ENCODE measurements around the gene NR5A2. TPM values are rescaled to one million over a fixed set of nuclear protein-coding genes. Genes with fewer than 3 reads are reported as not detected.

Gene NR5A2
- total RNA-seq, 4 donors from 2014 or later: 3.8 to 9.0 (median 4.5) TPM

DNA sequence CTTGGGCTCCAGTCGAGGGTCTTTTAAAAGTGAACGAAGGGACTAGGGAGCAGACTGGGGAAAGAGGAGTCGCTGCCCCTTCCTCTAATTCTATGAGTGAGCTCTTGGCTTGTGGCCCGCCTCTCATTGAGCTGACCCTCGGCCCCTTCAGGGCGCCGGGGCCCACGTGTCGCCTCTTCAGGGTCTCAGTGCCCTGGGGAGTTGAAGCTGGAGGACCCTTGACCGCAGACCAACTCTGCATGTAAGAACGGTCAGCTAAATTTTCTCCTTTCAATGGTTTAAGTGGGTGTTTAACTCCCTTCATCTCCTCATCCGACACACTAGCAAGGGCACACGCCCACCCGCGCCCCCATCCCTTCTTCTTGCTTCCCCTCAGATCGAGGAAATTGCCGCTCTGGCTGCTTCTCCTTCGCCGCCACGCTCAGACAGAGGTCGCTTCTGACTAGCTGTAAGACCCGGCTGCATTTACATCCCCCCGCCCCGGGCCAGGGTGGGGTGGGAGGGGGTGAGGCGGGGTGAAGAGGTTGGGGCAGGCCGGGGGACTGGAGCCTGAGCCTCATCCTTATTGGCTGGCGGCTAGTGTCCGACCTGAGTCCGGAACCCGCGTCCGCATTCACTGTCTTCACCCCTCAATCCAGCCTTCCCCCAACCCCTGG, 10.9 kb downstream of the NR5A2 start:
- Histone ChIP-seq H3K4me3 (peak overlapping the region; percentile 13 to 45 (median 36)), H3K4me1 (peaks cover 0 to 82% (median 30%) of the 10 kb centered on the region in 4 donors), H3K27me3 (peaks cover 4 to 100% of the 10 kb centered on the region in 2 donors), H3K36me3 (no peaks in the 10 kb centered on the region), H3K9me3 (no peaks in the 10 kb centered on the region), H3K27ac (peak overlapping the region in 2 of 4 donors; percentile 56 to 68)
- 18% methylated on average over 32 of the region's 32 CpGs for WGBS, 2 donors
- TF ChIP-seq POLR2A (IDR thresholded peaks at IDR 0.05): no peak
- TF ChIP-seq, protein P1, sequence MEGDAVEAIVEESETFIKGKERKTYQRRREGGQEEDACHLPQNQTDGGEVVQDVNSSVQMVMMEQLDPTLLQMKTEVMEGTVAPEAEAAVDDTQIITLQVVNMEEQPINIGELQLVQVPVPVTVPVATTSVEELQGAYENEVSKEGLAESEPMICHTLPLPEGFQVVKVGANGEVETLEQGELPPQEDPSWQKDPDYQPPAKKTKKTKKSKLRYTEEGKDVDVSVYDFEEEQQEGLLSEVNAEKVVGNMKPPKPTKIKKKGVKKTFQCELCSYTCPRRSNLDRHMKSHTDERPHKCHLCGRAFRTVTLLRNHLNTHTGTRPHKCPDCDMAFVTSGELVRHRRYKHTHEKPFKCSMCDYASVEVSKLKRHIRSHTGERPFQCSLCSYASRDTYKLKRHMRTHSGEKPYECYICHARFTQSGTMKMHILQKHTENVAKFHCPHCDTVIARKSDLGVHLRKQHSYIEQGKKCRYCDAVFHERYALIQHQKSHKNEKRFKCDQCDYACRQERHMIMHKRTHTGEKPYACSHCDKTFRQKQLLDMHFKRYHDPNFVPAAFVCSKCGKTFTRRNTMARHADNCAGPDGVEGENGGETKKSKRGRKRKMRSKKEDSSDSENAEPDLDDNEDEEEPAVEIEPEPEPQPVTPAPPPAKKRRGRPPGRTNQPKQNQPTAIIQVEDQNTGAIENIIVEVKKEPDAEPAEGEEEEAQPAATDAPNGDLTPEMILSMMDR (IDR thresholded peaks at IDR 0.05): no peak
- no peak for TF ChIP-seq EP300 (IDR thresholded peaks at IDR 0.05)
- DNase-seq (ENCODE audit: low spot score in 2 of 2): no peak

DNA sequence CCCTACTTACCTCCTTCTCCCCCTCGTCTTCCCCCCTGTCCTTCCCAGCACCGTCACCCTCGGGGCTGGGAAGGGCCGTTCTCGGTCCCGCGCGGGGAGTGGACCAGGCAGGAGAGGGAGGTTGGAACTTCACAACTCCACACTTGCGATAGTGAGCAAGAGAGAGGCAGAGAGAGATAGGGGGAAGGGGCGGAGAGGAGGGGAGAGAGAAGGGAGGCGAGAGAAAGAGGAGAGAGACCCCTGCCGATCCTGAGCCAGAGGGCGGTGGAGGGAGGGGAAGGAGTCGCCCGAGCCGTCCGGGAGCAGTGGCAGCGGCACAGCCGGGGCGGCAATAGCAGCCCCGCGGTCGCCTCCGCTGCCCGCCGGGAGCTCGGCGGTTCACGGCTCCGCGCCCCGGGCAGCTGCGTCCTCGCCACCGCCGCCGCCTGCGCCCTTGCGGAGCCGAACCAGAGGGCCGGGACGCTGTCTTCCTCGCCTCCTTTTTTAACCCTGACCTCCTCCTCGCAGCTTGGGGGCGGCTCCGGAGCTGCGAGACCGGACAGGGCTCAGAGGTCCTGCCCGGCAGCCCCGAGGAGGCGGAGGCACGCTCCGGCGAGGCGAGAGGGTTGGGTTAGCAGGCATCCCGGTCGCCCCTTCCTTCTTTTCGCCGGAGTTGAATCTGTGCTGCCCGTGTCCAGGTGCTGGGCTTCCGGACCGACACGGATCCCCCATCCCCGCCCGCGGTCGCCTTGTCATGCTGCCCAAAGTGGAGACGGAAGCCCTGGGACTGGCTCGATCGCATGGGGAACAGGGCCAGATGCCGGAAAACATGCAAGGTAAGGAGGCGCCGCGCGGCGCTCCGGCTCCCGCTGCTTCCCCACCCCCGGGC, 11.7 kb downstream of the NR5A2 start:
- Histone ChIP-seq H3K27ac (peak overlapping the region in 2 of 4 donors; percentile 56 to 68), H3K27me3 (peaks cover 4 to 100% of the 10 kb centered on the region in 2 donors), H3K4me3 (peak overlapping the region; percentile 35 to 45 (median 38)), H3K4me1 (peaks cover 0 to 77% (median 30%) of the 10 kb centered on the region in 4 donors), H3K9me3 (no peaks in the 10 kb centered on the region), H3K36me3 (no peaks in the 10 kb centered on the region)
- DNase-seq (ENCODE audit: low spot score in 2 of 2): no peak
- WGBS, 2 donors: 0 to 1% methylated on average over 45 to 58 of the region's 79 CpGs
- TF ChIP-seq EP300 (IDR thresholded peaks at IDR 0.05) (no peak), POLR2A (IDR thresholded peaks at IDR 0.05) (no peak)
- TF ChIP-seq, protein P1 (IDR thresholded peaks at IDR 0.05): no peak

DNA sequence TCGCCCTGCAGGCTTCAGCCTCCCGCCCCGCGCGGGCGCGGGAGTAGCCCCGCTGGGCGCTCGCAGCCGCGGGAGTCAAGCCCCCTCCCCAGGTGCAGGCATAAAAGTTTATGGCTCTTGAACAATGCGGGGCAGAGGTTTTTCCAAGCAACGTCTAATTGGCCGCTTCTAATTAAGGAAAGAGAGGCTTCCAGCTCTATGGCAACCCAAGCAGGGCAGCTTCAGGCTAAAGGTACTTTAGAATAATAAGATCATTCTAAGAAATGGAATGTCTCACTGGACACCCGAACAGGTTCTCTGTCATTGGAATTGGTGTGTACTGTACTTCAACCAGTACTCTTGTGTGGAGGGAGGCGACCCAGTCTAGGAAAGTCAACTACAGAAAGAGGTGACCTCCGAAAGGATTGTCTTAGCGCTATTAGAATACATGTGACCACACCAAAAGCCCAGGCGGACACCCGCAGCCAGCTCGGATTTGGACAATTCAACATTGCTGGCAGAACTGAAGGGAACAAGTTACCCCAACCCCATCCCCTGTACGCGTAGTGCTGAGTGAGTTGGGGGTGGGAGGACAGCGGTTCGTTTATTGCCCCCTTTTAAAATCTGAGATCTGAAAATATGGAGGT, 12.5 kb downstream of the NR5A2 start:
- Histone ChIP-seq H3K4me1 (peaks cover 0 to 70% (median 28%) of the 10 kb centered on the region in 4 donors), H3K27me3 (peaks cover 4 to 100% of the 10 kb centered on the region in 2 donors), H3K27ac (peak overlapping the region in 2 of 4 donors; percentile 56 to 68), H3K9me3 (no peaks in the 10 kb centered on the region), H3K4me3 (peak overlapping the region; percentile 35 to 45 (median 38)), H3K36me3 (no peaks in the 10 kb centered on the region)
- 4 to 7% methylated on average over 14 to 23 of the region's 26 CpGs for WGBS, 2 donors
- TF ChIP-seq EP300 (IDR thresholded peaks at IDR 0.05) (no peak), POLR2A (IDR thresholded peaks at IDR 0.05) (no peak)
- TF ChIP-seq, protein P1 (IDR thresholded peaks at IDR 0.05): no peak
- DNase-seq (ENCODE audit: low spot score in 2 of 2): no peak

DNA sequence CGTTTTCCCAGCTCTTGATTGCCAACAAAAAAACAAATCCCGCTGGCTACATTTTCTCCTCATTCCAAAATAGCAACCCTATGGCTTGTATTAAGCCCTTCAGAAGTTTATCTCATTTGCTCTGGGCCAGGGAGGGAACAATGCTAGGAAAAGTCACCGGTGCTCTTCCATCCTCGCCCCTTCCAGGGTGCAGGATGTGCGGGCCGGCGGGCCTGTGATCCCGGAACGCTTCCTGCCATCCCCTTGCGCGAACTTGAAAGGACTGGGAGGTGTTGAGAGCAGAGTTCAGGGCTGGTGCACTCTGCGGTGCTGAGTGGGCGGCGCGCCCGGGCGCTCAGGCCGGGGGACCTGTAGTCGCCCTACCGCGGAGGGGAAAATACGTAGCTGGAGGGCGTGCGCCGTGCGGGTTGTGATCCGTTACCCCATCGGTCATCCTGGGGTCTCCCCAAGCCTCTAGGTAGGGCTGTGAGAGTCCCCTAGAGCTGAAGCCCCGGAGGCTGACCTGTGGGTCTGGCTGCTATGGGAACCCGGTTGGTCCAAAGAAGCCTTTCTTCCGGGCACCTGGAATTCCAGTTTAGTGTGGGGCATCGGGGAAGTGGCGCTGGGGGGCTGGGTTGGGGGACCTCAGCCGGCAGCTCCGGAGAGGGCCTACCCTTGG, 13.1 kb downstream of the NR5A2 start:
- no peaks in the 10 kb centered on the region for H3K36me3 ChIP-seq
- TF ChIP-seq POLR2A (IDR thresholded peaks at IDR 0.05) (no peak), EP300 (IDR thresholded peaks at IDR 0.05) (no peak)
- TF ChIP-seq, protein P1 (IDR thresholded peaks at IDR 0.05): no peak
- H3K4me3 ChIP-seq: peak overlapping the region in 3 of 4 donors; percentile 5 to 45 (median 37)
- H3K9me3 ChIP-seq: no peaks in the 10 kb centered on the region
- DNase-seq (ENCODE audit: low spot score in 2 of 2): no peak
- peak overlapping the region in 3 of 4 donors; percentile 14 to 68 (median 56) for H3K27ac ChIP-seq
- peaks cover 0 to 64% (median 22%) of the 10 kb centered on the region in 4 donors for H3K4me1 ChIP-seq
- H3K27me3 ChIP-seq: peaks cover 4 to 100% of the 10 kb centered on the region in 2 donors
- 5 to 7% methylated on average over 16 to 22 of the region's 35 CpGs for WGBS, 2 donors
